Spleen (tissue), 11 donors: ENCODE results near the gene SLC25A47. TPM values are rescaled to one million over a fixed set of nuclear protein-coding genes. Genes with fewer than 3 reads are reported as not detected.
A peak's percentile ranks its signal among the peaks of the same experiment; 100 is the strongest.

Experiments
- DNase-seq: peaks from one replicate; pipeline ENCODE4 v3.0.0-alpha.2; 2020
- H3K27ac ChIP-seq, 8 donors: fragments of 200-600 bp; sonication (generic) in 7 of 8; 1 replicate in 4 of 8; 2 replicates in 4 of 8; pipeline versions ENCODE4 v1.5.0 to v1.8.0; 2016 to 2021; ENCODE audit warnings: inconsistent platforms in 4 of 8, mild to moderate bottlenecking in 4 of 8, moderate library complexity in 1 of 8
- H3K27me3 ChIP-seq, 7 donors: fragments of 200-600 bp; sonication (generic) in 6 of 7; replicated peaks in 1 of 7; 1 replicate in 4 of 7; 2 replicates in 3 of 7; pipeline versions ENCODE4 v1.5.0 to v1.8.0; 2016 to 2021; ENCODE audit warnings: inconsistent platforms in 3 of 7, mild to moderate bottlenecking in 1 of 7
- H3K36me3 ChIP-seq, 6 donors: fragments of 200-600 bp; sonication (generic) in 5 of 6; 1 replicate in 4 of 6; 2 replicates in 2 of 6; pipeline versions ENCODE4 v1.5.0 to v1.8.0; 2016 to 2021; ENCODE audit warnings: inconsistent platforms in 2 of 6
- H3K4me1 ChIP-seq, 6 donors: fragments of 200-600 bp; sonication (generic) in 5 of 6; 1 replicate in 3 of 6; 2 replicates in 3 of 6; pipeline versions ENCODE4 v1.5.0 to v1.8.0; 2016 to 2021; ENCODE audit warnings: inconsistent platforms in 3 of 6
- H3K4me3 ChIP-seq, 8 donors: fragments of 200-600 bp; sonication (generic) in 7 of 8; 1 replicate in 4 of 8; 2 replicates in 4 of 8; pipeline versions ENCODE4 v1.5.0 to v1.8.0; 2016 to 2021; ENCODE audit warnings: inconsistent platforms in 4 of 8, mild to moderate bottlenecking in 4 of 8, moderate library complexity in 2 of 8
- H3K9me3 ChIP-seq, 8 donors: fragments of 200-600 bp; sonication (generic) in 7 of 8; 1 replicate in 4 of 8; 2 replicates in 4 of 8; pipeline versions ENCODE4 v1.5.0 to v1.8.0; 2016 to 2021; ENCODE audit warnings: inconsistent platforms in 4 of 8
- CTCF ChIP-seq, 11 experiments: fragments of 200-600 bp in 7 of 11; fragments of 450-650 bp in 4 of 11; sonication (generic) in 4 of 11; IDR thresholded peaks in 8 of 11; conservative IDR thresholded peaks in 3 of 11; 1 replicate in 7 of 11; 2 replicates in 4 of 11; pipeline versions ENCODE4 v1.4.0 to v1.8.0; 2016 to 2021; ENCODE audit warnings: antibody characterized with exemption in 11 of 11, inconsistent platforms in 4 of 11, mild to moderate bottlenecking in 1 of 11
- POLR2A ChIP-seq, 3 donors: fragments of 450-650 bp; IDR thresholded peaks; one replicate each; pipeline ENCODE4 v1.5.1; 2017; ENCODE audit warnings: antibody characterized with exemption in 3 of 3, mild to moderate bottlenecking in 1 of 3
- POLR2AphosphoS5 ChIP-seq, 3 donors: sonication (generic); formaldehyde crosslinking; IDR thresholded peaks; one replicate each; pipeline ENCODE4 v1.5.1; 2017; ENCODE audit warnings: antibody characterized with exemption in 3 of 3
- WGBS, 5 donors: extraction: QIAGEN DNeasy Blood & Tissue Kit in 3 of 5; methylation state at CpG; one replicate each; pipeline versions ENCODE4 v1.1.5 to v1.1.7; 2013 to 2018; 5-methylcytosine and 5-hydroxymethylcytosine counted together
- intact Hi-C: fragments of 100-400 bp; cut with DNase I; formaldehyde crosslinking; loops from one replicate; pipeline ENCODE4 v1.15.0; 2023; ENCODE audit warnings: low total_unique reads
- polyA plus RNA-seq, 3 donors: library from polyadenylated mRNA; stranded (reverse); fragments of 200-250 nt; gene quantifications; one replicate each; pipeline ENCODE4 v1.2.1, GENCODE V29; 2013
- total RNA-seq, 7 donors: library from RNA; depleted of rRNA in 3 of 7; stranded (reverse); fragments of >200 nt in 3 of 7; fragmentation: NEBNext Ultra II Directional in 4 of 7; extraction: Animal tissue kit (Norgen Biotek cat#: 25700) in 4 of 7; gene quantifications; one replicate each; pipeline versions ENCODE4 v1.1.0 to v1.2.1, GENCODE V29; 2016 to 2021
- donor health status: healthy with polysubstance abuse.
- donor health status: DM: no; HTN: no; CAD: no; lungs with moderate emphysema.
- donor health status: DM: no; HTN: no; CAD: no.
- donor health status: Bipolar disorder and iron deficiency.
- donor health status: healthy.
- donor health status: DM: no; HTN: no; CAD: no.
- donor health status: DM: yes; HTN: yes; CAD: no.

Gene SLC25A47
- total and polyA plus RNA-seq, 10 donors, result 0.03 to 0.11 TPM; not detected in 8

- TF ChIP-seq CTCF (IDR thresholded peaks at IDR 0.05 in 8 of 11, conservative IDR thresholded peaks at IDR 0.05 in 3 of 11), result peak; percentile 63 to 90 (median 79)
- peak; percentile 82 to 86 (median 83) for TF ChIP-seq POLR2AphosphoS5 (IDR thresholded peaks at IDR 0.05)
- TF ChIP-seq POLR2A (IDR thresholded peaks at IDR 0.05), result no peak
- 1 to 3% (median 2%) methylated on average over 16 to 81 of the region's 82 CpGs for WGBS, 5 donors
- Histone ChIP-seq H3K36me3 (peaks cover 0 to 32% (median 0%) of the 10 kb centered on the region in 6 donors), H3K27ac (peak overlapping the region; percentile 77 to 97 (median 94)), H3K9me3 (no peaks in the 10 kb centered on the region), H3K4me1 (peaks cover 3 to 67% (median 23%) of the 10 kb centered on the region in 6 donors), H3K27me3 (no peaks in the 10 kb centered on the region), H3K4me3 (peak overlapping the region; percentile 59 to 91 (median 74))
- DNase-seq, result peak; percentile 95
- intact Hi-C loops, result loop anchor here (10.0 kb wide), 1 partner anchor 90 kb away; the partner anchor contains the start of gene WDR25
Observed at GRCh38 chr14:100285021-100285912, 37.9 kb upstream of the SLC25A47 start.

GRCh38 chr14:100285913-100286400 is 37.2 kb upstream of the SLC25A47 start:
- intact Hi-C loops, result loop anchor here (10.0 kb wide), 1 partner anchor 89 kb away; the partner anchor contains the start of gene WDR25
- peak overlapping the region; percentile 77 to 97 (median 94) for H3K27ac ChIP-seq

GRCh38 chr14:100286484-100287191 is 36.5 kb upstream of the SLC25A47 start:
- intact Hi-C loops, result loop anchor here (10.0 kb wide), 1 partner anchor 88 kb away; the partner anchor contains the start of gene WDR25
- Histone ChIP-seq H3K27ac (no peak overlapping the region), H3K4me1 (peaks cover 7 to 64% (median 27%) of the 10 kb centered on the region in 6 donors), H3K9me3 (no peaks in the 10 kb centered on the region), H3K4me3 (no peak overlapping the region), H3K36me3 (peaks cover 0 to 29% (median 3%) of the 10 kb centered on the region in 6 donors), H3K27me3 (no peaks in the 10 kb centered on the region)
- 77 to 86% (median 81%) methylated on average over 8 to 10 of the region's 10 CpGs for WGBS, 5 donors
- no peak for TF ChIP-seq CTCF (IDR thresholded peaks at IDR 0.05 in 8 of 11, conservative IDR thresholded peaks at IDR 0.05 in 3 of 11)
- TF ChIP-seq POLR2AphosphoS5 (IDR thresholded peaks at IDR 0.05), result no peak
- TF ChIP-seq POLR2A (IDR thresholded peaks at IDR 0.05), result no peak
- DNase-seq, result no peak

More at GRCh38 chr14:100285913-100286400, 37.2 kb upstream of the SLC25A47 start:
- DNase-seq, result no peak
- H3K4me1 ChIP-seq, result peaks cover 7 to 69% (median 27%) of the 10 kb centered on the region in 6 donors
- TF ChIP-seq POLR2A (IDR thresholded peaks at IDR 0.05), result no peak
- no peak for TF ChIP-seq CTCF (IDR thresholded peaks at IDR 0.05 in 8 of 11, conservative IDR thresholded peaks at IDR 0.05 in 3 of 11)
- no peak for TF ChIP-seq POLR2AphosphoS5 (IDR thresholded peaks at IDR 0.05)
- no peaks in the 10 kb centered on the region for H3K27me3 ChIP-seq
- H3K9me3 ChIP-seq, result no peaks in the 10 kb centered on the region
- peaks cover 0 to 29% (median 0%) of the 10 kb centered on the region in 6 donors for H3K36me3 ChIP-seq
- 40 to 56% (median 42%) methylated on average over 10 to 13 of the region's 13 CpGs for WGBS, 5 donors
- H3K4me3 ChIP-seq, result peak overlapping the region; percentile 59 to 91 (median 74)
